Muscle layer of duodenum (tissue), 2 donors: ENCODE measurements around the gene SLC5A9.
"Not testable (repeated sequence)": the region's sequence is repeated elsewhere in the genome, so short reads cannot be mapped to it uniquely, and the experiment has no call there.

Source experiments
- H3K27ac ChIP-seq: one replicate; pipeline ENCODE4 v1.7.0; 2013; ENCODE audit warnings: mild to moderate bottlenecking, low read length
- H3K27me3 ChIP-seq: one replicate; pipeline ENCODE4 v1.7.0; 2013; ENCODE audit warnings: low read depth, mild to moderate bottlenecking, control low read depth, low read length
- H3K36me3 ChIP-seq, 2 donors: one replicate each; pipeline ENCODE4 v1.7.0; 2013; ENCODE audit warnings: low read length in 2 of 2, control low read depth in 1 of 2, mild to moderate bottlenecking in 1 of 2; ENCODE audit not compliant: insufficient read depth in 2 of 2, control insufficient read depth in 1 of 2
- H3K4me1 ChIP-seq, 2 donors: one replicate each; pipeline ENCODE4 v1.7.0; 2013; ENCODE audit warnings: low read length in 2 of 2, mild to moderate bottlenecking in 2 of 2, control low read depth in 1 of 2, moderate library complexity in 1 of 2; ENCODE audit not compliant: insufficient read depth in 2 of 2, control insufficient read depth in 1 of 2
- H3K4me3 ChIP-seq, 2 donors: one replicate each; pipeline ENCODE4 v1.7.0; 2013; ENCODE audit warnings: low read length in 2 of 2, low read depth in 1 of 2, mild to moderate bottlenecking in 1 of 2
- H3K9me3 ChIP-seq, 2 donors: one replicate each; pipeline ENCODE4 v1.7.0; 2013; ENCODE audit warnings: low read length in 2 of 2, control low read depth in 1 of 2, mild to moderate bottlenecking in 1 of 2; ENCODE audit not compliant: control insufficient read depth in 1 of 2
- donor health status: healthy.

Gene SLC5A9

DNA sequence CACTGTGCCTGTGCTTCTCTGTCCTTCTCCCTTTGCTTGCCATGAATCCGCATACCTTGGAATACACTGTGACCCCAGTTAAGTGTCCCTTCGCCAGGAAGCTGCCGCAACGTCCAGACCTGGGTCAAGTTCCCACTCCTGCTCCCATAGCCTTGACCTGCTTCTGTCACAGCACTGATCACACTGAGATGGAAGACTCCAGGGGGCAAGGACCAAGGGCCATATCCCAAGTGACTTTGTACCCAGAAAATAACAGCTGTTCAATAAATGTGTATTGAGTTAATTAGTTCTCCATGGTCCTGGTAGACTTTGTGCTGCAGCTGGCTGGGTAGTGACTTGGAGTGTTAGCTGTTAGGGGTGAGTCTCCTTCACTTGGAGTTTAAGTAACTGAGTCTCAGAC, 25.8 kb downstream of the SLC5A9 start:
- Histone ChIP-seq H3K4me1 (no peaks in the 10 kb centered on the region), H3K4me3 (no peak overlapping the region), H3K27me3 (no peaks in the 10 kb centered on the region), H3K36me3 (no peaks in the 10 kb centered on the region), H3K9me3 (no peaks in the 10 kb centered on the region), H3K27ac (no peak overlapping the region)

DNA sequence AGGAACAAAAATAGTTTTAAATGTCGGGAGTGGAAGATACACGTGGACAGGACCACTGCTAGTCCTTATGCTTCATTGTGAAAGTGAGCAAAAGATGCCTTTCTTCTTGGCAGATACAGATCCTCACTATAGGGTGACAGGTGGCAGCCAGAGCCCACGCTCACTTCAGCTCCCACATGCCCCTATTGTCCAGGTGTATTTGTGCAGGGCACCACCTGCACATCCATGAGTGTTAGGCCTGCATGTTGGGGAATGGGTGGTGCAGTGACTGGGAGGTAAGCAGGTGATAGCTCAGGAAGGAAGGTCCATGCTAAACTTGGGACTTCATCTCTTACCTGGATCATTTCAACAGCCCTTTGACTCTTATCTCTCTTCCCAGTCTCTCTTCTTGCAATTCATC, 27.4 kb downstream of the SLC5A9 start:
- H3K4me3 ChIP-seq: no peak overlapping the region
- no peaks in the 10 kb centered on the region for H3K36me3 ChIP-seq
- no peaks in the 10 kb centered on the region for H3K4me1 ChIP-seq
- no peaks in the 10 kb centered on the region for H3K9me3 ChIP-seq
- no peak overlapping the region for H3K27ac ChIP-seq
- H3K27me3 ChIP-seq: no peaks in the 10 kb centered on the region

- H3K27me3 ChIP-seq: no peaks in the 10 kb centered on the region
Measured at GRCh38 chr1:48250572-48250971, 28.1 kb downstream of the SLC5A9 start.

DNA sequence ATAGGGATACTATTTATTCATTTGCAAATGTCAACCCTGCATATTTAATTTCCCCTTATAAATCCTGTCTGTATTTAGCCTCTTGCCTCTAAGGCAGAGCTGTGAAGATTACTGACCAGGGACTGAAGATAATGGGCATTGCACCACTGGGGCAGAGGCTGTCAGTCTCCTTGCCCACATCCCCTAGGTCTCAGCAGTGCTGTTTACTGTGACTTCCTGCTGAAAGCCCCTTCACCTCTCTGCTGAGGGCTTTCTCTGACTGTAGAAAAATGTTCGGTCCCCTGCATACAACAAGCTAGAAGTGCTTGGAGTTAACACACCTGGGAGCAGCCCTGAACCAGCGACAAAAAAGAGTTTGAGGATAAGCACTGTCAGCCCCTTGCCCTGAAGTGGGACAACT, 28.8 kb downstream of the SLC5A9 start:
- no peak overlapping the region for H3K27ac ChIP-seq
- H3K36me3 ChIP-seq: no peaks in the 10 kb centered on the region
- H3K4me1 ChIP-seq: no peaks in the 10 kb centered on the region

More at GRCh38 chr1:48250572-48250971, 28.1 kb downstream of the SLC5A9 start:
- no peaks in the 10 kb centered on the region for H3K9me3 ChIP-seq
- no peaks in the 10 kb centered on the region for H3K4me1 ChIP-seq
- H3K36me3 ChIP-seq: no peaks in the 10 kb centered on the region
- no peak overlapping the region for H3K27ac ChIP-seq
- no peak overlapping the region for H3K4me3 ChIP-seq

DNA sequence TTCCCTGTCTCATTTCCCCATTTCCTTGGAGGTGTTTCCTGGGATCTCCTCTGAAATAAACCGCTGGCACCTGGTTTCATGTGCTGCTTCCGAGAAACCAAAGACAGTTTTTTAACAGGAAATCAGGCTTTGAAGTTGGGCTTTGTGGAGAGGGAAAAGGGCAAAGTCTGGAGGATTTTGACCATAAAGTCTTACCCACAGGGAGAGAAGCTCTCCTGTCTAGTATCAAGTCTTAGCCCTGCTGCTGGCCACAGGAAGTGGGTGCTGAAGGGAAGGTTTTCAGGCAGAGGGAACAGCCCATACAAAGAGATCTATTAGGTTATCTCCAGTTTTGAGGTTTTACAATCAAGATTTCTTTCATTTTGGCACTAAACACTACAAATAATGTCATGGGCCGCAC, 29.3 kb downstream of the SLC5A9 start:
- Histone ChIP-seq H3K4me1 (no peaks in the 10 kb centered on the region), H3K4me3 (no peak overlapping the region), H3K27ac (no peak overlapping the region)

More for the DNA sequence above, 28.8 kb downstream of the SLC5A9 start:
- Histone ChIP-seq H3K27me3 (no peaks in the 10 kb centered on the region), H3K9me3 (no peaks in the 10 kb centered on the region), H3K4me3 (no peak overlapping the region)

GRCh38 chr1:48254254-48254653, 31.7 kb downstream of the SLC5A9 start:
- no peaks in the 10 kb centered on the region for H3K36me3 ChIP-seq
- no peaks in the 10 kb centered on the region for H3K4me1 ChIP-seq
- no peaks in the 10 kb centered on the region for H3K9me3 ChIP-seq
- H3K27me3 ChIP-seq: no peaks in the 10 kb centered on the region
- H3K27ac ChIP-seq: no peak overlapping the region
- no peak overlapping the region for H3K4me3 ChIP-seq

More for the DNA sequence above, 29.3 kb downstream of the SLC5A9 start:
- no peaks in the 10 kb centered on the region for H3K27me3 ChIP-seq
- H3K36me3 ChIP-seq: no peaks in the 10 kb centered on the region
- H3K9me3 ChIP-seq: no peaks in the 10 kb centered on the region

DNA sequence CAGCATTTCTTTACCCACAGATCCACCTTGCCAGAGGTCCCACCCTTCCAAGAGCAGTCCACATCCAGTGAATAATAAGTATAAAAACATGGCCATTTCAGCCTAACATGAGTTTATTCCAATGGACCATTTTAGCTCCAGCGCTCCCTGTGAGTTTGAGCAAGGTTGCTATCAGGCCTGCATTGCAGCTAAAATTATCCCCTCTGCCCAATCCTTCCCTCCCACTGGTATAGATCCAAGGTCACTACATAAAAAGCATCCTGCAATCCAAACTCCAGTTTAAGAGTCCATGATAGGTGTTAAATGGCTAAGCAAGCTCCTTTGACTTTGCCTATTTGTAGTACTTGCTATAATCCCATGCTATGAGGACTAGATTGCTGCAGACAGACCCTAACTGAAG, 35.6 kb downstream of the SLC5A9 start:
- Histone ChIP-seq H3K27ac (no peak overlapping the region), H3K4me3 (no peak overlapping the region), H3K27me3 (no peaks in the 10 kb centered on the region), H3K36me3 (no peaks in the 10 kb centered on the region), H3K9me3 (no peaks in the 10 kb centered on the region), H3K4me1 (no peaks in the 10 kb centered on the region)

DNA sequence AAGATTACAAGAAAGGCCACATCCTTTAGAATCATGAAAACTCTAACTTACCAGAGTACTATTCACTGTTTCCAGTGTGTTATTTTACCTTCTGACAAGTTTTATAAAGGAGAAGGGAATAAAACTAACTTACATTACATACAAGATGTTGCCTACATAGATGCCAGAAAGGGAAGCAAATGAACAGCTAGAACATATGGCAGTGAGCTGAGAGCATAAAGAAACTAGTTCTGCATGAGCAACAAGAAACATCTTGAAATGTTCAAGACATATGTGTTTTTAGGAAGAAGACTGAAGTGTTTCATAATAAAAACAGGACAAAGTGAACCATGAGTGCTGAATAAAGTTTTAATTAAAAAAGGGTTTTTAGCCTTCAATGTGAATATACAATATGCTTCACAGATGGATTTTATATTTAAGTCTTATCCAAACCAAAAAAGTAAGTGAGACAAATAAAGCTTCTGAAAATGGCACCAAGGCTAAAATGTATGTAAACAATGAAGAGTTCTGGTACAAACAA, 39.4 kb downstream of the SLC5A9 start:
- H3K9me3 ChIP-seq: no peaks in the 10 kb centered on the region
- H3K4me3 ChIP-seq: no peak overlapping the region
- H3K27ac ChIP-seq: no peak overlapping the region
- no peaks in the 10 kb centered on the region for H3K36me3 ChIP-seq
- no peaks in the 10 kb centered on the region for H3K27me3 ChIP-seq
- H3K4me1 ChIP-seq: no peaks in the 10 kb centered on the region

DNA sequence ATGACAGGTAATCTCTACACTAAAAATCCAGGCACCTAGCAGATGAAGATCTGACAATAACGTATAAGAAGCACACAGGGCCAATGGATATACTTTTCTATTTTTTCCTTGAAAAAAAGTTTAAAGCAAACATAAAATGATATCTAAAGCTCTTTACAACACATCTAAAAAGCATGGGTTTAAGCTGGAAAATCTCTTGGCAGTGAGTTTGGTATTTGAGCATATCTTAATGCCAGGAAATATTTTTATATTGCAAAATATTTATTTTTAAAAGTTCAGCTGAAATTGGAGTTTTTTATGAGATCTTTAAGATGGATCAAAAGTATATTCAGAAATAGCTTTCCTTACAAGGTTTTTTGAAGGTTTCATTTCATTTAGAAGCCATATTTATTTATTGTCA, 40.5 kb downstream of the SLC5A9 start:
- Histone ChIP-seq H3K27ac (no peak overlapping the region), H3K9me3 (peaks cover 0 to 3% of the 10 kb centered on the region in 2 donors), H3K4me1 (no peaks in the 10 kb centered on the region), H3K27me3 (no peaks in the 10 kb centered on the region), H3K36me3 (peaks cover 0 to 4% of the 10 kb centered on the region in 2 donors), H3K4me3 (no peak overlapping the region)

GRCh38 chr1:48266576-48266975, 44.1 kb downstream of the SLC5A9 start:
- H3K4me3 ChIP-seq: no peak overlapping the region
- no peaks in the 10 kb centered on the region for H3K27me3 ChIP-seq
- H3K9me3 ChIP-seq: peaks cover 0 to 3% of the 10 kb centered on the region in 2 donors
- no peaks in the 10 kb centered on the region for H3K4me1 ChIP-seq
- no peak overlapping the region for H3K27ac ChIP-seq
- peaks cover 0 to 4% of the 10 kb centered on the region in 2 donors for H3K36me3 ChIP-seq

DNA sequence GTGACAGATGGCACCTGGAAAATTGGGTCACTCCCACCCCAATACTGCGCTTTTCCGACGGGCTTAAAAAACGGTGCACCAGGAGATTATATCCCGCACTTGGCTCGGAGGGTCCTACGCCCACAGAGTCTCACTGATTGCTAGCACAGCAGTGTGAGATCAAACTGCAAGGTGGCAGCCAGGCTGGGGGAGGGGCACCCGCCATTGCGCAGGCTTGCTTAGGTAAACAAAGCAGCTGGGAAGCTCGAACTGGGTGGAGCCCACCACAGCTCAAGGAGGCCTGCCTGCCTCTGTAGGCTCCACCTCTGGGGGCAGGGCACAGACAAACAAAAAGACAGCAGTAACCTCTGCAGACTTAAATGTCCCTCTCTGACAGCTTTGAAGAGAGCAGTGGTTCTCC, 54.9 kb downstream of the SLC5A9 start:
- H3K9me3 ChIP-seq, H3K4me3 ChIP-seq, H3K27ac ChIP-seq, H3K27me3 ChIP-seq, H3K4me1 ChIP-seq, H3K36me3 ChIP-seq: not testable (repeated sequence)

DNA sequence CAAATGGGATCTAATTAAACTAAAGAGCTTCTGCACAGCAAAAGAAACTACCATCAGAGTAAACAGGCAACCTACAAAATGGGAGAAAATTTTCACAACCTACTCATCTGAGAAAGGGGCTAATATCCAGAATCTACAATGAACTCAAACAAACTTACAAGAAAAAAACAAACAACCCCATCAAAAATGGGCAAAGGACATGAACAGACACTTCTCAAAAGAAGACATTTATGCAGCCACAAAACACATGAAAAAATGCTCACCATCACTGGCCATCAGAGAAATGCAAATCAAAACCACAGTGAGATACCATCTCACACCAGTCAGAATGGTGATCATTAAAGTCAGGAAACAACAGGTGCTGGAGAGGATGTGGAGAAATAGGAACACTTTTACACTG, 59.8 kb downstream of the SLC5A9 start:
- not testable (repeated sequence) for H3K4me3 ChIP-seq, H3K27ac ChIP-seq, H3K4me1 ChIP-seq, H3K27me3 ChIP-seq, H3K36me3 ChIP-seq, H3K9me3 ChIP-seq
